ENCODE data around the gene UFSP2.

The UFSP2 gene

GRCh38 chr4:185425647-185426352 lies at the start of gene UFSP2:
UFSP2 (minus strand) TSS chr4:185425964; CDS start chr4:185425868, 96 bp downstream.
- in situ Hi-C loops (cut with HindIII; ENCODE audit: low sequenced_read_pairs) = no loop called here

- in situ Hi-C loops (cut with HindIII; ENCODE audit: low sequenced_read_pairs) = no loop called here
These were observed 47.5 kb upstream of the UFSP2 start for GRCh38 chr4:185473247-185473646.

- in situ Hi-C loops (cut with HindIII; ENCODE audit: low sequenced_read_pairs) = no loop called here
These were observed 46.4 kb upstream of the UFSP2 start for GRCh38 chr4:185472103-185472542.

- in situ Hi-C loops (cut with HindIII; ENCODE audit: low sequenced_read_pairs) = no loop called here
These were observed 45.7 kb upstream of the UFSP2 start, which contains the start of gene CCDC110 for GRCh38 chr4:185471235-185472102. CCDC110 (minus strand) TSS chr4:185471733; CDS start chr4:185471683, 50 bp downstream.

- in situ Hi-C loops (cut with HindIII; ENCODE audit: low sequenced_read_pairs) = no loop called here
These were observed 44.9 kb upstream of the UFSP2 start for GRCh38 chr4:185470501-185471195.

GRCh38 chr4:185469580-185470154 lies 43.9 kb upstream of the UFSP2 start:
- in situ Hi-C loops (cut with HindIII; ENCODE audit: low sequenced_read_pairs) = no loop called here

GRCh38 chr4:185468999-185469398 lies 43.2 kb upstream of the UFSP2 start:
- in situ Hi-C loops (cut with HindIII; ENCODE audit: low sequenced_read_pairs) = no loop called here

- in situ Hi-C loops (cut with HindIII; ENCODE audit: low sequenced_read_pairs) = no loop called here
These were observed 42.2 kb upstream of the UFSP2 start for GRCh38 chr4:185467991-185468390.

- in situ Hi-C loops (cut with HindIII; ENCODE audit: low sequenced_read_pairs) = no loop called here
These were observed 41.3 kb upstream of the UFSP2 start for GRCh38 chr4:185467101-185467500.

- in situ Hi-C loops (cut with HindIII; ENCODE audit: low sequenced_read_pairs) = no loop called here
These were observed 39.9 kb upstream of the UFSP2 start for GRCh38 chr4:185465707-185466106.

- in situ Hi-C loops (cut with HindIII; ENCODE audit: low sequenced_read_pairs) = no loop called here
These were observed 39.1 kb upstream of the UFSP2 start for GRCh38 chr4:185464887-185465286.

- in situ Hi-C loops (cut with HindIII; ENCODE audit: low sequenced_read_pairs) = no loop called here
These were observed 38.4 kb upstream of the UFSP2 start for GRCh38 chr4:185464183-185464582.

- in situ Hi-C loops (cut with HindIII; ENCODE audit: low sequenced_read_pairs) = no loop called here
These were observed 37.8 kb upstream of the UFSP2 start for GRCh38 chr4:185463541-185463940.

- in situ Hi-C loops (cut with HindIII; ENCODE audit: low sequenced_read_pairs) = no loop called here
These were observed 35.8 kb upstream of the UFSP2 start for GRCh38 chr4:185461565-185461964.

- in situ Hi-C loops (cut with HindIII; ENCODE audit: low sequenced_read_pairs) = no loop called here
These were observed 31.4 kb upstream of the UFSP2 start for GRCh38 chr4:185457136-185457535.

GRCh38 chr4:185456131-185456530 lies 30.4 kb upstream of the UFSP2 start:
- in situ Hi-C loops (cut with HindIII; ENCODE audit: low sequenced_read_pairs) = no loop called here

GRCh38 chr4:185445209-185445608 lies 19.4 kb upstream of the UFSP2 start:
- in situ Hi-C loops (cut with HindIII; ENCODE audit: low sequenced_read_pairs) = no loop called here

GRCh38 chr4:185441479-185441878 lies 15.7 kb upstream of the UFSP2 start:
- in situ Hi-C loops (cut with HindIII; ENCODE audit: low sequenced_read_pairs) = no loop called here

- in situ Hi-C loops (cut with HindIII; ENCODE audit: low sequenced_read_pairs) = no loop called here
These were observed 12.0 kb upstream of the UFSP2 start for GRCh38 chr4:185437809-185438208.

GRCh38 chr4:185435466-185435865 lies 9.7 kb upstream of the UFSP2 start:
- in situ Hi-C loops (cut with HindIII; ENCODE audit: low sequenced_read_pairs) = no loop called here

- in situ Hi-C loops (cut with HindIII; ENCODE audit: low sequenced_read_pairs) = no loop called here
These were observed 3.9 kb upstream of the UFSP2 start for GRCh38 chr4:185429660-185430059.

Measured in DLD1 (cell line).